AG08396 (cell line): Measurements from ENCODE around the gene DOK5.

Experiments
- DNase-seq: peaks from one replicate; pipeline ENCODE4 v3.0.0; 2012; ENCODE audit warnings: low spot score, mixed read lengths

DOK5 gene

GRCh38 chr20:54694516-54694915, 219.1 kb downstream of the DOK5 start:
- no peak for DNase-seq

- DNase-seq = no peak
These were observed 223.0 kb downstream of the DOK5 start for GRCh38 chr20:54698373-54698772.
